HepG2 (cell line): Measurements from ENCODE around the gene MAPK1. TPM values are rescaled to one million over a fixed set of nuclear protein-coding genes. Genes with fewer than 3 reads are reported as not detected.

Experiments
- ATAC-seq: fragments of 200-7000 bp; cut with Tn5 transposase; 3 replicates; pipeline ENCODE4 v1.9.1; 2020; ENCODE audit warnings: mild to moderate bottlenecking, moderate library complexity
- BruUV-seq: library from RNA; stranded (reverse); fragments of 400-500 nt; replicated peaks from 2 replicates; lab custom pipeline; 2021; lab: Mats Ljungman, UMichigan
- CTCF ChIA-PET: fragments of 300-600 bp; formaldehyde crosslinking; extraction: SDS; loops from one replicate; lab custom pipeline; 2021; ENCODE audit warnings: low total read pairs, inconsistent platforms, low intra/inter-chr PET ratio; lab: Yijun Ruan, JAX
- POLR2A ChIA-PET: fragments of 350-600 bp; sonication (Branson Sonifier 250); formaldehyde crosslinking; loops from one replicate; lab custom pipeline; 2020; ENCODE audit warnings: antibody characterized with exemption, inconsistent platforms; lab: Yijun Ruan, JAX
- DNase-seq: peaks from one replicate; pipeline ENCODE4 v3.0.0-alpha.2; 2015; ENCODE audit warnings: low spot score
- FAIRE-seq: peaks from 3 replicates; lab custom pipeline; 2011; peaks lifted over from hg19 to GRCh38; lab: Jason Lieb, UNC
- H2AFZ ChIP-seq: one replicate; pipeline ENCODE4 v1.6.1; 2011; ENCODE audit warnings: low read length, inconsistent platforms
- H3K27ac ChIP-seq: fragments of 300-600 bp; 3 replicates; pipeline ENCODE4 v1.8.0; 2011; ENCODE audit warnings: mixed run types, mild to moderate bottlenecking, mixed read lengths, low read length, inconsistent platforms; ENCODE audit not compliant: insufficient read depth; ENCODE audit errors: extremely low read length
- H3K27me3 ChIP-seq, 2 experiments: fragments of 200-600 bp in 1 of 2; 2 replicates in 1 of 2; 3 replicates in 1 of 2; pipeline versions ENCODE4 v1.6.0 to v1.8.0; 2011; ENCODE audit warnings: low read length in 2 of 2, mild to moderate bottlenecking in 2 of 2, moderate library complexity in 2 of 2, inconsistent platforms in 1 of 2; ENCODE audit not compliant: insufficient read depth in 2 of 2, control insufficient read depth in 1 of 2
- H3K36me3 ChIP-seq, 2 experiments: fragments of 200-600 bp in 1 of 2; replicated peaks in 1 of 2; 2 replicates in 1 of 2; 3 replicates in 1 of 2; pipeline versions ENCODE4 v1.5.1 to v1.8.0; 2011; ENCODE audit warnings: low read length in 2 of 2, inconsistent platforms in 1 of 2; ENCODE audit not compliant: insufficient read depth in 2 of 2, control insufficient read depth in 1 of 2
- H3K4me1 ChIP-seq: 2 replicates; pipeline ENCODE4 v1.5.1; 2012; ENCODE audit warnings: low read length, inconsistent platforms; ENCODE audit not compliant: insufficient read depth
- H3K4me2 ChIP-seq: 2 replicates; pipeline ENCODE4 v1.6.0; 2011; ENCODE audit warnings: low read depth, low read length, inconsistent platforms
- H3K4me3 ChIP-seq, 3 experiments: fragments of 200-600 bp in 1 of 3; sonication (generic), shearing (Covaris generic) in 1 of 3; replicated peaks in 1 of 3; 2 replicates each; pipeline ENCODE4 v1.5.1; 2011 to 2016; ENCODE audit warnings: low read length in 3 of 3, inconsistent platforms in 2 of 3, low read depth in 2 of 3, mild to moderate bottlenecking in 2 of 3, control low read depth in 1 of 3, mixed read lengths in 1 of 3; ENCODE audit not compliant: insufficient read depth in 1 of 3
- H3K79me2 ChIP-seq: one replicate; pipeline ENCODE4 v1.6.1; 2011; ENCODE audit warnings: low read length, inconsistent platforms; ENCODE audit not compliant: insufficient read depth
- H3K9ac ChIP-seq: 2 replicates; pipeline ENCODE4 v1.6.0; 2011; ENCODE audit warnings: mild to moderate bottlenecking, low read depth, low read length, inconsistent platforms; ENCODE audit not compliant: insufficient read depth
- H3K9me3 ChIP-seq: 2 replicates; pipeline ENCODE4 v1.5.1; 2012; ENCODE audit warnings: mild to moderate bottlenecking, low read length
- H4K20me1 ChIP-seq: 2 replicates; pipeline ENCODE4 v1.6.0; 2011; ENCODE audit warnings: inconsistent platforms, mild to moderate bottlenecking, low read length, moderate library complexity; ENCODE audit not compliant: insufficient read depth
- ELF4 ChIP-seq: sonication (generic); formaldehyde crosslinking; IDR thresholded peaks from 2 replicates; pipeline ENCODE4 v1.5.0; 2020; ENCODE audit warnings: missing genetic modification reagents, mild to moderate bottlenecking, moderate library complexity, borderline replicate concordance
- MAFF ChIP-seq: IDR thresholded peaks from 2 replicates; pipeline ENCODE4 v1.6.1; 2011; ENCODE audit warnings: low read depth, low read length, improper control_type of control experiment
- SMAD3 ChIP-seq: sonication (generic); formaldehyde crosslinking; IDR thresholded peaks from 2 replicates; pipeline ENCODE4 v1.4.0; 2020; ENCODE audit warnings: missing genetic modification reagents
- SOX6 ChIP-seq, 2 experiments: fragments of 450-650 bp in 1 of 2; sonication (generic) in 1 of 2; formaldehyde crosslinking in 1 of 2; IDR thresholded peaks; 2 replicates each; pipeline versions ENCODE4 v1.4.0 to v1.6.1; 2017 to 2020; ENCODE audit warnings: antibody characterized with exemption in 1 of 2, mild to moderate bottlenecking in 1 of 2, missing genetic modification reagents in 1 of 2
- WGBS: methylation state at CpG from one replicate; pipeline ENCODE4 v1.1.6; 2017; ENCODE audit warnings: low lambda C conversion rate; 5-methylcytosine and 5-hydroxymethylcytosine counted together
- in situ Hi-C: cut with HindIII; loops from 2 replicates; pipeline ENCODE4 v1.10.0; 2017; ENCODE audit warnings: low pct_unique_long_range_greater_than_20kb; ENCODE audit not compliant: extremely low pct_ligation_motif_present
- intact Hi-C: fragments of 100-400 bp; cut with micrococcal nuclease; formaldehyde crosslinking; loops from one replicate; pipeline ENCODE4 v1.10.0; 2022; ENCODE audit not compliant: unreplicated experiment
- polyA plus RNA-seq, 8 experiments: library from polyadenylated mRNA; depleted of rRNA in 3 of 8; stranded (reverse) in 7 of 8; unstranded in 1 of 8; fragments of >200 nt; fragmentation: Illumina TruSeq in 4 of 8; extraction: Trizol in 4 of 8; gene quantifications; 2 replicates each; pipeline versions ENCODE4 v1.2.1 to v1.2.3, GENCODE V29; 2011 to 2016; ENCODE audit warnings: low read depth in 4 of 8, missing spikeins in 1 of 8, mixed read lengths in 1 of 8; ENCODE audit not compliant: insufficient read depth in 1 of 8
- total RNA-seq, 5 experiments: library from RNA; depleted of rRNA; stranded (reverse); fragments of >200 nt; fragmentation: Illumina TruSeq; extraction: Trizol; gene quantifications; 2 replicates each; pipeline ENCODE4 v1.2.3, GENCODE V29; 2016; ENCODE audit warnings: low read depth in 1 of 5
- TF ChIP-seq, protein P1 (sequence below): sonication (generic); formaldehyde crosslinking; IDR thresholded peaks from 2 replicates; pipeline ENCODE4 v1.4.0; 2020; ENCODE audit warnings: missing genetic modification reagents
- TF ChIP-seq, protein P2 (sequence below): sonication (generic); formaldehyde crosslinking; IDR thresholded peaks from 2 replicates; pipeline ENCODE4 v1.5.0; 2020; ENCODE audit warnings: mild to moderate bottlenecking, missing genetic modification reagents

The MAPK1 gene
- total and polyA plus RNA-seq, 2 of the 13 experiments (the other 11 are each of a cell fraction or from before 2014, with no cell fraction given), result 107 to 114 TPM

DNA sequence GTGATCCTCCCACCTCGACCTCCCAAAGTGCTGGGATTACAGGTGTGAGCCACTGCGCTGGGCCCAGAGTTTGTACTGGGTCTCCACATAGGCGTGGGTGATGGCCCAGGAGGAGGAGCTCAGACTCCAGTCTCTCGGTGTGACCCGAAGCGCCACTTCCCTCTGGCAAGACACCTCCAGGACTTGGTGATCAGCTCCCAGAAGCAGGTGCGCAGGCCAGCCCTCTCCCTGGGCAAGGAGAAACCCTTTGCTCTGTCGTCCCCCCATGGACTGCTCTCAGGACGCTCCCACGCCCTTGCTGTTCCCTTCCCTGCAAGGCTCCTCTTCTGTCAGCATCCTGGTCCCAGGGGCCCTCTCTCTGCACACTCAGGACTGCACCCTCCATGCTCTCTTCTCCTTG lies 126.4 kb downstream of the MAPK1 start:
- TF ChIP-seq, protein P1, sequence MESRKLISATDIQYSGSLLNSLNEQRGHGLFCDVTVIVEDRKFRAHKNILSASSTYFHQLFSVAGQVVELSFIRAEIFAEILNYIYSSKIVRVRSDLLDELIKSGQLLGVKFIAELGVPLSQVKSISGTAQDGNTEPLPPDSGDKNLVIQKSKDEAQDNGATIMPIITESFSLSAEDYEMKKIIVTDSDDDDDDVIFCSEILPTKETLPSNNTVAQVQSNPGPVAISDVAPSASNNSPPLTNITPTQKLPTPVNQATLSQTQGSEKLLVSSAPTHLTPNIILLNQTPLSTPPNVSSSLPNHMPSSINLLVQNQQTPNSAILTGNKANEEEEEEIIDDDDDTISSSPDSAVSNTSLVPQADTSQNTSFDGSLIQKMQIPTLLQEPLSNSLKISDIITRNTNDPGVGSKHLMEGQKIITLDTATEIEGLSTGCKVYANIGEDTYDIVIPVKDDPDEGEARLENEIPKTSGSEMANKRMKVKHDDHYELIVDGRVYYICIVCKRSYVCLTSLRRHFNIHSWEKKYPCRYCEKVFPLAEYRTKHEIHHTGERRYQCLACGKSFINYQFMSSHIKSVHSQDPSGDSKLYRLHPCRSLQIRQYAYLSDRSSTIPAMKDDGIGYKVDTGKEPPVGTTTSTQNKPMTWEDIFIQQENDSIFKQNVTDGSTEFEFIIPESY (CRISPR knock-in tag), result no peak
- Histone ChIP-seq H3K27me3 (peaks cover 5 to 23% of the 10 kb centered on the region in 2 experiments; a peak in 3 of 5 replicates), H3K9ac (no peak overlapping the region), H3K79me2 (no peaks in the 10 kb centered on the region), H2AFZ (no peak overlapping the region), H3K4me2 (no peak overlapping the region), H3K4me3 (no peak overlapping the region), H4K20me1 (no peaks in the 10 kb centered on the region), H3K4me1 (no peaks in the 10 kb centered on the region; the same call in 1 of the 2 replicates), H3K27ac (no peak overlapping the region), H3K9me3 (no peaks in the 10 kb centered on the region), H3K36me3 (no peaks in the 10 kb centered on the region)
- FAIRE-seq (no peak), DNase-seq (no peak), ATAC-seq (no peak; the same call in 2 of the 3 replicates)
- CTCF ChIA-PET, result no interaction called here
- 25% methylated on average over 8 of the region's 10 CpGs for WGBS
- intact Hi-C loops, result no loop called here
- in situ Hi-C loops, result no loop called here
- no TSS peak for BruUV-seq
- POLR2A ChIA-PET, result no interaction called here

DNA sequence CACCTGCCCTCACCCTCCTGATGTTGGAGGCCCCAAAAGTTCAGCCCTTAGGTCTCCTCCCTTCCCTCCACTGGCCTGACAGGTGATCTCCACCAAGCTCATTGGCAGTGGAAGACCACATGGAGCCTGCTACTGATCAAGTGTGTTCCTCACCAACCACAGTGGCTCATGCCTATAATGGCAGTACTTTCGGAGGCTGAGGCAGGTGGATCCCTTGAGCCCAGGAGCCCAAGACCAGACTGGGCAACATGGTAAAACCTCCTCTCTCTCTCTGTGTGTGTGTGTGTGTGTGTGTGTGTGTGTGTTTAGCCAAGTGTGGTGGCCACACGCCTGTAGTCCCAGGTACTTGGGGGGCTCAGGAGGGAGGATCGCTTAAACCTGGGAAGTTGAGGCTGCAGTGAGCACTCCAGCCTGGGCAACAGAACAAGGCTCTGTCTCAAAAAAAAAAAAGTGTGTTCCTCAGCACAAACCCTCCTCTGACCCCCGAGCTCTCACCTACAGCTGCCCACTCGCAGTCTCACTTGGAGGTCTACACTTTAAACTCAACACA lies 127.5 kb downstream of the MAPK1 start:
- Histone ChIP-seq H3K4me3 (no peak overlapping the region), H3K27me3 (peaks cover 4 to 26% of the 10 kb centered on the region in 2 experiments; a peak in 3 of 5 replicates), H3K9me3 (no peaks in the 10 kb centered on the region), H3K79me2 (no peaks in the 10 kb centered on the region), H3K36me3 (no peaks in the 10 kb centered on the region), H4K20me1 (no peaks in the 10 kb centered on the region), H3K4me2 (no peak overlapping the region)
- no peak for FAIRE-seq
- no peak for DNase-seq
- POLR2A ChIA-PET, result no interaction called here
- ATAC-seq, result no peak
- intact Hi-C loops, result no loop called here
- WGBS, result 14% methylated on average over 1 of the region's 5 CpGs
- BruUV-seq, result no TSS peak
- TF ChIP-seq, protein P2, sequence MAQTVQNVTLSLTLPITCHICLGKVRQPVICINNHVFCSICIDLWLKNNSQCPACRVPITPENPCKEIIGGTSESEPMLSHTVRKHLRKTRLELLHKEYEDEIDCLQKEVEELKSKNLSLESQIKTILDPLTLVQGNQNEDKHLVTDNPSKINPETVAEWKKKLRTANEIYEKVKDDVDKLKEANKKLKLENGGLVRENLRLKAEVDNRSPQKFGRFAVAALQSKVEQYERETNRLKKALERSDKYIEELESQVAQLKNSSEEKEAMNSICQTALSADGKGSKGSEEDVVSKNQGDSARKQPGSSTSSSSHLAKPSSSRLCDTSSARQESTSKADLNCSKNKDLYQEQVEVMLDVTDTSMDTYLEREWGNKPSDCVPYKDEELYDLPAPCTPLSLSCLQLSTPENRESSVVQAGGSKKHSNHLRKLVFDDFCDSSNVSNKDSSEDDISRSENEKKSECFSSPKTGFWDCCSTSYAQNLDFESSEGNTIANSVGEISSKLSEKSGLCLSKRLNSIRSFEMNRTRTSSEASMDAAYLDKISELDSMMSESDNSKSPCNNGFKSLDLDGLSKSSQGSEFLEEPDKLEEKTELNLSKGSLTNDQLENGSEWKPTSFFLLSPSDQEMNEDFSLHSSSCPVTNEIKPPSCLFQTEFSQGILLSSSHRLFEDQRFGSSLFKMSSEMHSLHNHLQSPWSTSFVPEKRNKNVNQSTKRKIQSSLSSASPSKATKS (CRISPR knock-in tag), result no peak
- TF ChIP-seq ELF4 (CRISPR knock-in tag) (no peak), SMAD3 (CRISPR knock-in tag) (no peak), SOX6 (IDR thresholded peaks at IDR 0.05) (no peak), SOX6 (CRISPR knock-in tag; IDR thresholded peaks at IDR 0.05) (no peak), MAFF (no peak)
- TF ChIP-seq, all 625 proteins: peak for 0
- no peak overlapping the region for H3K27ac ChIP-seq
- no peak overlapping the region for H2AFZ ChIP-seq
- in situ Hi-C loops, result no loop called here
- H3K9ac ChIP-seq, result no peak overlapping the region
- CTCF ChIA-PET, result no interaction called here
- peaks cover 4% of the 10 kb centered on the region for H3K4me1 ChIP-seq
